Measurements from ENCODE around the gene STN1. TPM values are rescaled to one million over a fixed set of nuclear protein-coding genes. Genes with fewer than 3 reads are reported as not detected.

STN1 gene
- total RNA-seq, 2 donors from 2014 or later: 47.0 to 53.7 TPM

GRCh38 chr10:103899312-103899711 lies 18.7 kb downstream of the STN1 start:
- ATAC-seq (no peak), DNase-seq (no peak)
- H3K4me1 Mint-ChIP-seq: peaks cover 37% of the 10 kb centered on the region
- H3K27ac Mint-ChIP-seq: no peak overlapping the region
- H3K27me3 Mint-ChIP-seq: no peaks in the 10 kb centered on the region
- H3K9me3 ChIP-seq (ENCODE audit: control insufficient read depth, low read length, poor library complexity, severe bottlenecking): no peaks in the 10 kb centered on the region
- no peak overlapping the region for H3K4me3 Mint-ChIP-seq
- peaks cover 11% of the 10 kb centered on the region for H3K36me3 Mint-ChIP-seq (ENCODE audit: low read depth)

GRCh38 chr10:103897241-103897774 lies 20.7 kb downstream of the STN1 start:
- H3K9me3 ChIP-seq (ENCODE audit: control insufficient read depth, low read length, poor library complexity, severe bottlenecking): no peaks in the 10 kb centered on the region
- H3K27me3 Mint-ChIP-seq: no peaks in the 10 kb centered on the region
- H3K4me3 Mint-ChIP-seq: no peak overlapping the region
- ATAC-seq (no peak), DNase-seq (no peak)
- peaks cover 8% of the 10 kb centered on the region for H3K36me3 Mint-ChIP-seq (ENCODE audit: low read depth)
- peak overlapping the region; percentile 94 for H3K27ac Mint-ChIP-seq
- peaks cover 46% of the 10 kb centered on the region for H3K4me1 Mint-ChIP-seq

- DNase-seq: no peak
- Mint-ChIP-seq H3K4me3 (no peak overlapping the region), H3K4me1 (peaks cover 44% of the 10 kb centered on the region), H3K27ac (peak overlapping the region; percentile 94), H3K36me3 (ENCODE audit: low read depth) (peaks cover 8% of the 10 kb centered on the region), H3K27me3 (no peaks in the 10 kb centered on the region)
- ATAC-seq: no peak
- H3K9me3 ChIP-seq (ENCODE audit: control insufficient read depth, low read length, poor library complexity, severe bottlenecking): no peaks in the 10 kb centered on the region
These were observed 21.8 kb downstream of the STN1 start for GRCh38 chr10:103896225-103896624.

DNA sequence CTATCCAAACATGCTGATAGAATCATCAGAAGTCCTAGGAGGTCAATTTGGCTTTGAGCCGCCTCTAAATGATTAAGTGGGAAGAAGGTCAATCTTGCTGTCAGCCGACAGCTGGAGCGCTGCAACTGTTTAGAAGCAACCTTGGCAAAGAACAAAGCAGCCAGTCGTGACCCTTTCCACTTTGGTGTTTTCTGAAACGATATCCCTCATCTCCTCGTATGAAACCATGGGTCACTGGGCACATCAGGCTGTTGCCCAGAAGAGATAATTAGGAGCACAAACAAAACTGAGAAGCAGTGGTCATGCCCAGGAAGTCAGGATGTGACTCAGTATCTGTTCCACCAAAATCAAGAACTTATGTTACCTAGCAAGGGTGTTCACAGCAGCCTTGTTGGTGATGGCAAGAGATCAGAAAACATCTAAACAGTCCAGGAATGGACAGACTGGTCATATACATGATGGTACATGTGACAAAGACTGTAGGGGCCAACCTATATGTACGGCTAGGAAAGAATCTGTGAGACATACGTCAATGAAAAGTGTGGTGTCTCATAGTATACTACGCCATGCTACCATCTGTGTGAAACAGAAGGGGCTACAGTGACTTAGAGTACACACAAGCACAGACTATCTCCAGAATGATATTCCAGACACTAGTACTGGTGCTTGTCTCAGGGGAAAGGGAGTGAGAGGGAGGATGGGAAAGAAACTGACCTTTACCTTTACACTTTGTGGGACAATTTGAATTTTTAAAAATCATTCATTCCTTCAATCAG lies 22.4 kb downstream of the STN1 start:
- peaks cover 7% of the 10 kb centered on the region for H3K36me3 Mint-ChIP-seq (ENCODE audit: low read depth)
- no peaks in the 10 kb centered on the region for H3K9me3 ChIP-seq (ENCODE audit: control insufficient read depth, low read length, poor library complexity, severe bottlenecking)
- peak overlapping the region; percentile 94 for H3K27ac Mint-ChIP-seq
- ATAC-seq: no peak
- peak overlapping the region; percentile 65 for H3K4me3 Mint-ChIP-seq
- H3K27me3 Mint-ChIP-seq: no peaks in the 10 kb centered on the region
- DNase-seq: no peak
- H3K4me1 Mint-ChIP-seq: peaks cover 39% of the 10 kb centered on the region

GRCh38 chr10:103894441-103894864 lies 23.5 kb downstream of the STN1 start:
- no peak for DNase-seq
- H3K9me3 ChIP-seq (ENCODE audit: control insufficient read depth, low read length, poor library complexity, severe bottlenecking): no peaks in the 10 kb centered on the region
- H3K27me3 Mint-ChIP-seq: no peaks in the 10 kb centered on the region
- peak overlapping the region; percentile 94 for H3K27ac Mint-ChIP-seq
- peaks cover 6% of the 10 kb centered on the region for H3K36me3 Mint-ChIP-seq (ENCODE audit: low read depth)
- no peak for ATAC-seq
- H3K4me3 Mint-ChIP-seq: peak overlapping the region; percentile 53
- peaks cover 40% of the 10 kb centered on the region for H3K4me1 Mint-ChIP-seq

DNA sequence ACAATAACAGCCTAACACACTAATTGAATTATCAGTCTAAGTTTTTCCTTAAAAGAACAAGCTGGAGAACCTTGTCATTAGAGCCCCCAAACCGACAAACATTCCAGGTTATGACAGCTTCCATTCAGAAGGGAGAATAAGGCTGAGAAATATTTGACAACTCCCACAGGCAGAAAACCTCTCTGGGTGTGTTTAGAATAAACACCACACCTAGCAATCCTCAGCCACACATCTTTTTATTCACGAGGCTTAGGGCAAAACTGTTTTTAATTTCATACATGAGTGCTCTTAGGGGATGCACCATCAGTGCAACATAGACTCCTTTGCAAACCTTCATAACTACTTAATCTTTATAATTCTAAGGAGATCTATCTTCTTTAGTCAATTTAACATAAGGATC lies 24.2 kb downstream of the STN1 start:
- Mint-ChIP-seq H3K36me3 (ENCODE audit: low read depth) (peaks cover 6% of the 10 kb centered on the region), H3K4me3 (peak overlapping the region; percentile 53), H3K27ac (peak overlapping the region; percentile 94), H3K4me1 (peaks cover 44% of the 10 kb centered on the region), H3K27me3 (no peaks in the 10 kb centered on the region)
- DNase-seq (no peak), ATAC-seq (no peak)
- no peaks in the 10 kb centered on the region for H3K9me3 ChIP-seq (ENCODE audit: control insufficient read depth, low read length, poor library complexity, severe bottlenecking)

DNA sequence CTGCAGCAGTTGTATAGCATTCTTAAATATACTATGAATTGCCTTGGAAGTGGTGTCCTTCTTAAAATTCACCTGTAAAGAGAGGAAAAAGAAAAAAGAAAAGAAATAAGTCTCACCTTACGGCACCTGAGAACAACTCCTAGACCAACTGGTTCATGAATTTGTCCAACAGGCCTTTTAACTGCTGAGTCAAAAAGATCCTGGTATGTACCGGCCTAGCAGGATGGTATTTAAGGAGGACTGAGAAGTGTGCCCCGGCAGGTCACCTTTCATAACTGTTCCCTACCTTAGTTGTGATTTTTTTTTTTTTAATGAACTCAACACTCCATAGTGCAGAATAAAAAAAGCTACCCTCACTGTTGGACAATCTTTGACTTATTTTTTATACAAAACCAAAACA lies 25.8 kb downstream of the STN1 start:
- Mint-ChIP-seq H3K4me3 (no peak overlapping the region), H3K4me1 (peaks cover 45% of the 10 kb centered on the region), H3K36me3 (ENCODE audit: low read depth) (peaks cover 2% of the 10 kb centered on the region)

DNA sequence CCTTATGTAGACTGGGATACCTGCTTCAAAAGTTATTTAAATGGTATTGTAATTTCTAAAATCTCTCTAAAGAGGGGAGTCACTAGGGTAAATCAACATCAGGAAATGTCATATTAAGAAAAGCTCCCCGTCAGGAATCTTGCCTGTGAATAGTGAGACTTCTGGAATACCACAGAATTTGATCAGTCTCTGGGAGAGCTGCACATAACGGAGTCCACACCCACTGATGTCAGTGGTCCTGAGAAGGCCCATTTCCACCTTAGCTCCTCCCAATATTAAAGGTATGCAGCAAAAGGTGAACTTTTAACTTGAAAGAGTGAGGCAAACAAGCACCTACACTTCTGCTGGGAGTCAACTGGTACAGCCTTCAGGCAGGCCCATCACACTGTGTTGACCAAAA lies 27.3 kb downstream of the STN1 start:
- Mint-ChIP-seq H3K36me3 (ENCODE audit: low read depth) (peaks cover 2% of the 10 kb centered on the region), H3K27ac (peak overlapping the region; percentile 84), H3K27me3 (no peaks in the 10 kb centered on the region), H3K4me1 (peaks cover 39% of the 10 kb centered on the region), H3K4me3 (no peak overlapping the region)
- DNase-seq (no peak), ATAC-seq (no peak)
- H3K9me3 ChIP-seq (ENCODE audit: control insufficient read depth, low read length, poor library complexity, severe bottlenecking): no peaks in the 10 kb centered on the region

More for the DNA sequence above, 25.8 kb downstream of the STN1 start:
- no peak for DNase-seq
- no peak overlapping the region for H3K27ac Mint-ChIP-seq
- no peak for ATAC-seq
- H3K9me3 ChIP-seq (ENCODE audit: control insufficient read depth, low read length, poor library complexity, severe bottlenecking): no peaks in the 10 kb centered on the region
- H3K27me3 Mint-ChIP-seq: no peaks in the 10 kb centered on the region

DNA sequence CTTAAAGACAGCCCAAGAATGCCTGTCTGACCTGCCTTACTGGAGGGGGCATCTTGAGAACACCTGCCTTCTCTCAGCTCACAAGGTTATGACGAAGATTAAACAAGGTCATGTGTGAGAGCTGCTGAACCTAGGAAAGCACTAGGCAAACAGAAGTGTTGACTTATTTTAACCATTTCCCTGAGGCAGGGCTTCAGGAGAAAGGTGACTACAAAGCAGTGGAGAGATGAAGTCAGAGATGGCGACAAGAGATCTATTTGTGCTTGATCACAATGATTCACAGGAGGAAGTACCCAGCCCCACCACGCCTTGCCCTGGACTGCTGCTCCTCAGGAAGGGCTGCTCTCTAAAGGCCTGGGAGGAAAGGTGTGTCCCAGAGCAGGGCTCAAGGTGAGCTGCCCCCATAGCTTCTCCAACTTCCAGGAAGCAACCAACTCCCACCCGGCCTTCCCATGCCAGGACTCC lies 27.8 kb downstream of the STN1 start:
- ATAC-seq (peak; percentile 10), DNase-seq (no peak)
- H3K9me3 ChIP-seq (ENCODE audit: control insufficient read depth, low read length, poor library complexity, severe bottlenecking): no peaks in the 10 kb centered on the region
- peaks cover 34% of the 10 kb centered on the region for H3K4me1 Mint-ChIP-seq
- peaks cover 2% of the 10 kb centered on the region for H3K36me3 Mint-ChIP-seq (ENCODE audit: low read depth)
- no peaks in the 10 kb centered on the region for H3K27me3 Mint-ChIP-seq
- peak overlapping the region; percentile 49 for H3K4me3 Mint-ChIP-seq
- peak overlapping the region; percentile 84 for H3K27ac Mint-ChIP-seq

- DNase-seq: no peak
- H3K36me3 Mint-ChIP-seq (ENCODE audit: low read depth): peaks cover 2% of the 10 kb centered on the region
These were observed 28.8 kb downstream of the STN1 start for GRCh38 chr10:103889121-103889720.

GRCh38 chr10:103888113-103888841 lies 29.7 kb downstream of the STN1 start:
- DNase-seq (no peak), ATAC-seq (peak; percentile 88)
- peaks cover 18% of the 10 kb centered on the region for H3K4me1 Mint-ChIP-seq
- no peaks in the 10 kb centered on the region for H3K27me3 Mint-ChIP-seq
- no peak overlapping the region for H3K4me3 Mint-ChIP-seq
- H3K9me3 ChIP-seq (ENCODE audit: control insufficient read depth, low read length, poor library complexity, severe bottlenecking): no peaks in the 10 kb centered on the region
- H3K36me3 Mint-ChIP-seq (ENCODE audit: low read depth): peaks cover 3% of the 10 kb centered on the region
- peak overlapping the region; percentile 81 for H3K27ac Mint-ChIP-seq

More at GRCh38 chr10:103889121-103889720, 28.8 kb downstream of the STN1 start:
- no peaks in the 10 kb centered on the region for H3K27me3 Mint-ChIP-seq
- no peaks in the 10 kb centered on the region for H3K9me3 ChIP-seq (ENCODE audit: control insufficient read depth, low read length, poor library complexity, severe bottlenecking)
- H3K27ac Mint-ChIP-seq: peak overlapping the region; percentile 84
- H3K4me3 Mint-ChIP-seq: no peak overlapping the region
- H3K4me1 Mint-ChIP-seq: peaks cover 26% of the 10 kb centered on the region
- no peak for ATAC-seq

DNA sequence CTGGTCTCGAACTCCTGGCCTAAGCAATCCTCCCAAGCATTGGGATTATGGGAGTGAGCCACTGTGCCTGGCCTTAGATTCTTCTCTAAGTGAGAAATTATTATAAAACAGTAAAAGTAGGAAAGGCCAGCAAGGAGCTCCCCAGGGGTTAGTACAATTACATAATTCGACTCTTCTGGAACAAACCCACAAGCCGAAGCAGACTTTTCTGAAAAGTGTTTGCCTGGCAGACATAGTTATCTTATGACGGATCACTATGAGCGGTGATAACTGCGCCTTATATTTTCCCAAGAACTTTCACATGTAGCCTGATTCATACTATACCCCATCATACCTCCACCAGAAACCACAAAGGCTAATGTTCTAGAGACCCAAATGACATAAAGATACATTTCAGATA lies 32.4 kb downstream of the STN1 start:
- no peak for DNase-seq
- H3K9me3 ChIP-seq (ENCODE audit: control insufficient read depth, low read length, poor library complexity, severe bottlenecking): no peaks in the 10 kb centered on the region
- no peak overlapping the region for H3K4me3 Mint-ChIP-seq
- no peaks in the 10 kb centered on the region for H3K27me3 Mint-ChIP-seq
- ATAC-seq: no peak
- peaks cover 17% of the 10 kb centered on the region for H3K4me1 Mint-ChIP-seq
- H3K36me3 Mint-ChIP-seq (ENCODE audit: low read depth): peaks cover 5% of the 10 kb centered on the region
- H3K27ac Mint-ChIP-seq: no peak overlapping the region

- no peaks in the 10 kb centered on the region for H3K9me3 ChIP-seq (ENCODE audit: control insufficient read depth, low read length, poor library complexity, severe bottlenecking)
- DNase-seq: no peak
- peaks cover 7% of the 10 kb centered on the region for H3K36me3 Mint-ChIP-seq (ENCODE audit: low read depth)
- ATAC-seq: peak; percentile 37
- peaks cover 14% of the 10 kb centered on the region for H3K4me1 Mint-ChIP-seq
- no peaks in the 10 kb centered on the region for H3K27me3 Mint-ChIP-seq
- H3K27ac Mint-ChIP-seq: peak overlapping the region; percentile 24
- no peak overlapping the region for H3K4me3 Mint-ChIP-seq
These were observed 33.3 kb downstream of the STN1 start for GRCh38 chr10:103884681-103885139.

Data from T-helper 17 cell (primary cell).